Epithelial cell of prostate (primary cell): ENCODE measurements around the gene UBP1.
"Not testable (repeated sequence)": the region's sequence is repeated elsewhere in the genome, so short reads cannot be mapped to it uniquely, and the experiment has no call there.

Source experiments
- DNase-seq: peaks from one replicate; pipeline ENCODE4 v3.0.0-alpha.2; 2011; ENCODE audit warnings: low read depth, low spot score
- H3K27ac ChIP-seq: fragments of 450-650 bp; 2 replicates; pipeline ENCODE4 v1.5.1; 2017; ENCODE audit warnings: mild to moderate bottlenecking

Gene UBP1

DNA sequence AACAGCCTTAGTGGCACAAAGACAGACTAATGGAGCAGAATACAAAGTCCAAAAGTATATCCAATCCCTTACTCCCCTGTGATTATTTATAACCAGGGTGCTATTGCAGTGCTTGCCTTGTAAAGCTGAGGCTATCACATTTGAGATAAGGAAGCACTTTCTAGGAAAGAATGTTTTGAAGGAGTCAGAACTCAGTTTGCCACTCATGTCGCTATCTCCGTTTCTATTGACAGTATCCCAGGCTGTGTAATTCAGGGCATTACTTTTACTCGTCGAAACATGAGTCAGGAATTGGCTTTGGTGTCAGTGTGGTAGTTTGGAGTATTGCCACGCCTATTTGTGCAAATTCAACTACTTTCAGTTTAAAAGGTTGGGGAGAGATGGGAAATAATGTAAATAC, 84.6 kb downstream of the UBP1 start:
- peak overlapping the region; percentile 17 for H3K27ac ChIP-seq
- DNase-seq: no peak

DNA sequence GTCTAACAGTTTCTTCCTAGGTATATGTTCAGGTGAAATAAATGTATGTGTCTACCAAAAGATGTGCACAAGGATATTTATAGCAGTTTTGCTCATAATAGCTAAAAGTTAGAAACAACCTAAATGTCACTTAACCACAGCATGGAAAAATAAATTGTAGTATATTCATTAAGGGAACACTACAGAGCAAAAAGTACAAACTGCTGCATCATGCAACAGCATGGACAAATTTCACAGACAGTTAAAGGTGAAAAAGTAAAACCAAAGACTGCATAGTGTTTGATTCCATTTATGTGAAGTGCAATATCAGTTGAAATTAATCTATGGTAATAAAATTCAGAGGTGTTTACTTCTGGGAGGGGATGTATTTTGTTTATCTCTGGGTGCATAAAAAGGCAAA, 100.4 kb downstream of the UBP1 start:
- no peak overlapping the region for H3K27ac ChIP-seq
- no peak for DNase-seq

DNA sequence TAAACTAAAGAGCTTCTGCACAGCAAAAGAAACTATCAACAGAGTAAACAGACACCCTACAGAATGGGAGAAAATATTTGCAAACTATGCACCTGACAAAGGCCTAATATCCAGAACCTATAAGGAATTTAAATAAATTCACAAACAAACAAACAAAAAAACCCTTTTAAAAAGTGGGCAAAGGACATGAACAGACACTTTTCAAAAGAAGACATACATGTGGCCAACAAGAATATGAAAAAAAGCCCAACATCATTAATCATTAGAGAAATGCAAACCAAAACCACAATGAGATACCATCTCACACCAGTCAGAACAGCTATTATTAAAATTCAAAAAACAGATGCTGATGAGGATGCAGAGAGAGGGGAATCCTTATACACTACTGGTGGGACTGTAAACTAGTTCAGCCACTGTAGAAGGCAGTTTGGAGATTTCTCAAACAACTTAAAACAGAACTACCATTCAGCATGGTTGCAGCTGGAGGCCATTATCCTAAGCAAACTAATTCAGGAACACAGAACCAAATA, 101.2 kb downstream of the UBP1 start:
- not testable (repeated sequence) for H3K27ac ChIP-seq, DNase-seq
